ENCODE results near the gene ACAT2. TPM values are rescaled to one million over a fixed set of nuclear protein-coding genes. Genes with fewer than 3 reads are reported as not detected.

The ACAT2 gene
- 10.8 and 38.3 TPM in 2 replicates for total RNA-seq

GRCh38 chr6:159761873-159762680 lies at the start of gene ACAT2:
Gene ACAT2, plus strand, starts transcription at chr6:159762045. Its CDS starts 43 bp downstream, at chr6:159762088.

GRCh38 chr6:159726918-159727716 lies 34.7 kb upstream of the ACAT2 start, which contains the start of gene WTAP:
Gene WTAP, plus strand, starts transcription at chr6:159727506. Its CDS starts 8,760 bp downstream, at chr6:159736266.

GRCh38 chr6:159789377-159790148 lies 27.7 kb downstream of the ACAT2 start, which contains the start of gene TCP1:
Gene TCP1, minus strand, starts transcription at chr6:159789602. Its CDS starts 134 bp downstream, at chr6:159789468.

GRCh38 chr6:159790149-159790955 lies 28.5 kb downstream of the ACAT2 start, which contains the start of gene MRPL18:
Gene MRPL18, plus strand, starts transcription at chr6:159790467. Its CDS starts 121 bp downstream, at chr6:159790588.

GRCh38 chr6:159800141-159800865 lies 38.5 kb downstream of the ACAT2 start, which contains the start of gene PNLDC1:
Gene PNLDC1, plus strand, starts transcription at chr6:159800276. Its CDS starts 32 bp downstream, at chr6:159800308.

Small RNA genes lying within 50 kb of the gene (small RNA-seq; reads per million reads assigned to genes)
- not detected for gene RNU4ATAC18P
- gene SNORA20, result 614 reads per million, percentile 99 among the genes with 10 or more reads in this experiment
- not detected for gene SNORA29

Other genes with a start within 250 kb of the ACAT2 start
- gene SOD2, start 68.8 kb upstream of the ACAT2 start, total RNA-seq, result 62.7 and 165 TPM in 2 replicates
- gene WTAP, start 34.5 kb upstream of the ACAT2 start, total RNA-seq, result 82.3 and 97.0 TPM in 2 replicates
- gene TCP1, start 27.6 kb downstream of the ACAT2 start, total RNA-seq, result 261 and 310 TPM in 2 replicates
- 64.5 and 67.9 TPM in 2 replicates for gene MRPL18, start 28.4 kb downstream of the ACAT2 start, total RNA-seq
- 0.38 TPM in 1 of 2 replicates, not detected in the other for gene PNLDC1, start 38.2 kb downstream of the ACAT2 start, total RNA-seq
- gene MAS1, start 128.9 kb downstream of the ACAT2 start, total RNA-seq, result not detected in 2 replicates
- gene IGF2R, start 207.0 kb downstream of the ACAT2 start, total RNA-seq, result 94.4 TPM in 2 replicates

All from vein endothelial cell (primary cell).